OCI-LY1 (cell line): ENCODE measurements around the gene PRRX1.

Experiments used
- EZH2 ChIP-seq: fragments of 200-600 bp; sonication (generic), shearing (Covaris generic); IDR thresholded peaks from 2 replicates; pipeline ENCODE4 v1.8.0; 2017; ENCODE audit warnings: borderline replicate concordance, mixed run types, mild to moderate bottlenecking, antibody characterized with exemption, low read length, moderate library complexity, mixed read lengths
- TF ChIP-seq, protein P1 (sequence below): fragments of 200-600 bp; sonication (generic), shearing (Covaris generic); IDR thresholded peaks from 2 replicates; pipeline ENCODE4 v1.5.1; 2017; ENCODE audit warnings: mild to moderate bottlenecking, antibody characterized with exemption, low read length, moderate library complexity, mixed read lengths

DNA sequence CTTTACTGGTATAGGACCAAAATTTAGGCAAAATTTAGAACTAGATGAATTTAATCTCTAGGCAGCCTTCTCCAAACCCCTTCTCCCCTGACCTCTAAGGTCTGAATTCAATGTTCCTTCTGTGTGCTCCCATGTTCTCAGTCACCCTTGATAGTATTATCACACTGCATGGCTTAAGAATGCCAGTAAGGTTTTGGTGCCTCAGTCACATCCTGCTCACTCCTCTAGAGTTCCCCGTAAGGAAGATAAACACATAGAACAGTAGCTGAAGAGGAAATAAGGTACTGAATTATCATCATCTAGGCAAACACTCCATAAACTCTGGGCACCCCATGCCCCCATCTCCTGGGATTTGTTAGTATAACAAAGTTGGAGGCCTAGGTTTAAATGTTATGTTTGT is 18.2 kb downstream of the PRRX1 start:
- TF ChIP-seq EZH2: no peak
- TF ChIP-seq, protein P1, sequence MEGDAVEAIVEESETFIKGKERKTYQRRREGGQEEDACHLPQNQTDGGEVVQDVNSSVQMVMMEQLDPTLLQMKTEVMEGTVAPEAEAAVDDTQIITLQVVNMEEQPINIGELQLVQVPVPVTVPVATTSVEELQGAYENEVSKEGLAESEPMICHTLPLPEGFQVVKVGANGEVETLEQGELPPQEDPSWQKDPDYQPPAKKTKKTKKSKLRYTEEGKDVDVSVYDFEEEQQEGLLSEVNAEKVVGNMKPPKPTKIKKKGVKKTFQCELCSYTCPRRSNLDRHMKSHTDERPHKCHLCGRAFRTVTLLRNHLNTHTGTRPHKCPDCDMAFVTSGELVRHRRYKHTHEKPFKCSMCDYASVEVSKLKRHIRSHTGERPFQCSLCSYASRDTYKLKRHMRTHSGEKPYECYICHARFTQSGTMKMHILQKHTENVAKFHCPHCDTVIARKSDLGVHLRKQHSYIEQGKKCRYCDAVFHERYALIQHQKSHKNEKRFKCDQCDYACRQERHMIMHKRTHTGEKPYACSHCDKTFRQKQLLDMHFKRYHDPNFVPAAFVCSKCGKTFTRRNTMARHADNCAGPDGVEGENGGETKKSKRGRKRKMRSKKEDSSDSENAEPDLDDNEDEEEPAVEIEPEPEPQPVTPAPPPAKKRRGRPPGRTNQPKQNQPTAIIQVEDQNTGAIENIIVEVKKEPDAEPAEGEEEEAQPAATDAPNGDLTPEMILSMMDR: no peak
